Measurements from ENCODE around the gene NOX4.

Gene NOX4

GRCh38 chr11:89495951-89496350 is 4.8 kb upstream of the NOX4 start:
- no peak overlapping the region for H3K9ac ChIP-seq (ENCODE audit: low read length)
- H3K4me3 ChIP-seq (ENCODE audit: low read length) = no peak overlapping the region
- H3K79me2 ChIP-seq (ENCODE audit: low read length) = no peaks in the 10 kb centered on the region
- no peak overlapping the region for H3K4me2 ChIP-seq (ENCODE audit: low read depth, low read length)
- no peak for DNase-seq
- H3F3A ChIP-seq (ENCODE audit: insufficient read depth, low read length) = no peaks in the 10 kb centered on the region
- no peaks in the 10 kb centered on the region for H3K9me2 ChIP-seq (replicated peaks; ENCODE audit: insufficient read depth, low read length)
- H3K4me1 ChIP-seq (ENCODE audit: low read length) = no peaks in the 10 kb centered on the region
- TF ChIP-seq EZH2phosphoT487 (IDR thresholded peaks at IDR 0.05; ENCODE audit: low read length) (no peak), EZH2 (optimal IDR thresholded peaks at IDR 0.05; ENCODE audit: low read depth, low read length) (no peak), CTCF (IDR thresholded peaks at IDR 0.05; ENCODE audit: low read length) (no peak)
- no peak overlapping the region for H2AFZ ChIP-seq (ENCODE audit: low read length)
- no peaks in the 10 kb centered on the region for H3K36me3 ChIP-seq (replicated peaks; ENCODE audit: insufficient read depth, low read length)
- H3K9me3 ChIP-seq (replicated peaks; ENCODE audit: insufficient read depth, low read length) = no peaks in the 10 kb centered on the region
- no peaks in the 10 kb centered on the region for H3K27me3 ChIP-seq (replicated peaks; ENCODE audit: insufficient read depth, low read length)
- no peak overlapping the region for H3K27ac ChIP-seq (ENCODE audit: low read length)
- H4K20me1 ChIP-seq (ENCODE audit: insufficient read depth, low read length) = no peaks in the 10 kb centered on the region

- TF ChIP-seq CTCF (IDR thresholded peaks at IDR 0.05; ENCODE audit: low read length) (no peak), EZH2phosphoT487 (IDR thresholded peaks at IDR 0.05; ENCODE audit: low read length) (no peak), EZH2 (optimal IDR thresholded peaks at IDR 0.05; ENCODE audit: low read depth, low read length) (no peak)
- Histone ChIP-seq H3F3A (ENCODE audit: insufficient read depth, low read length) (no peaks in the 10 kb centered on the region), H3K4me2 (ENCODE audit: low read depth, low read length) (no peak overlapping the region), H3K9ac (ENCODE audit: low read length) (no peak overlapping the region), H3K4me1 (ENCODE audit: low read length) (no peaks in the 10 kb centered on the region), H3K27ac (ENCODE audit: low read length) (no peak overlapping the region), H3K9me2 (replicated peaks; ENCODE audit: insufficient read depth, low read length) (no peaks in the 10 kb centered on the region), H3K36me3 (replicated peaks; ENCODE audit: insufficient read depth, low read length) (no peaks in the 10 kb centered on the region), H2AFZ (ENCODE audit: low read length) (no peak overlapping the region), H3K79me2 (ENCODE audit: low read length) (no peaks in the 10 kb centered on the region), H3K4me3 (ENCODE audit: low read length) (no peak overlapping the region), H3K9me3 (replicated peaks; ENCODE audit: insufficient read depth, low read length) (no peaks in the 10 kb centered on the region), H3K27me3 (replicated peaks; ENCODE audit: insufficient read depth, low read length) (no peaks in the 10 kb centered on the region), H4K20me1 (ENCODE audit: insufficient read depth, low read length) (no peaks in the 10 kb centered on the region)
- DNase-seq = no peak
Observed at GRCh38 chr11:89493431-89493830, 2.3 kb upstream of the NOX4 start.

- no peaks in the 10 kb centered on the region for H4K20me1 ChIP-seq (ENCODE audit: insufficient read depth, low read length)
- no peaks in the 10 kb centered on the region for H3K9me3 ChIP-seq (replicated peaks; ENCODE audit: insufficient read depth, low read length)
- H3K9me2 ChIP-seq (replicated peaks; ENCODE audit: insufficient read depth, low read length) = no peaks in the 10 kb centered on the region
- H2AFZ ChIP-seq (ENCODE audit: low read length) = no peak overlapping the region
- H3K27me3 ChIP-seq (replicated peaks; ENCODE audit: insufficient read depth, low read length) = no peaks in the 10 kb centered on the region
- no peak overlapping the region for H3K4me3 ChIP-seq (ENCODE audit: low read length)
- no peaks in the 10 kb centered on the region for H3F3A ChIP-seq (ENCODE audit: insufficient read depth, low read length)
- H3K36me3 ChIP-seq (replicated peaks; ENCODE audit: insufficient read depth, low read length) = no peaks in the 10 kb centered on the region
- H3K27ac ChIP-seq (ENCODE audit: low read length) = no peak overlapping the region
- H3K4me2 ChIP-seq (ENCODE audit: low read depth, low read length) = no peak overlapping the region
- no peaks in the 10 kb centered on the region for H3K4me1 ChIP-seq (ENCODE audit: low read length)
- TF ChIP-seq EZH2 (optimal IDR thresholded peaks at IDR 0.05; ENCODE audit: low read depth, low read length) (no peak), EZH2phosphoT487 (IDR thresholded peaks at IDR 0.05; ENCODE audit: low read length) (no peak), CTCF (IDR thresholded peaks at IDR 0.05; ENCODE audit: low read length) (no peak)
- no peaks in the 10 kb centered on the region for H3K79me2 ChIP-seq (ENCODE audit: low read length)
- H3K9ac ChIP-seq (ENCODE audit: low read length) = no peak overlapping the region
- no peak for DNase-seq
Observed at GRCh38 chr11:89490602-89490980, 584 bp downstream of the NOX4 start.

All from MM.1S (cell line).